ENCODE measurements around the gene HIGD1B. TPM values are rescaled to one million over a fixed set of nuclear protein-coding genes. Genes with fewer than 3 reads are reported as not detected.
"Not testable (repeated sequence)": the region's sequence is repeated elsewhere in the genome, so short reads cannot be mapped to it uniquely, and the experiment has no call there.

Gene HIGD1B
- total and polyA plus RNA-seq, 9 of the 15 experiments (the other 6 are each of a cell fraction or from before 2014, with no cell fraction given), result not detected

DNA sequence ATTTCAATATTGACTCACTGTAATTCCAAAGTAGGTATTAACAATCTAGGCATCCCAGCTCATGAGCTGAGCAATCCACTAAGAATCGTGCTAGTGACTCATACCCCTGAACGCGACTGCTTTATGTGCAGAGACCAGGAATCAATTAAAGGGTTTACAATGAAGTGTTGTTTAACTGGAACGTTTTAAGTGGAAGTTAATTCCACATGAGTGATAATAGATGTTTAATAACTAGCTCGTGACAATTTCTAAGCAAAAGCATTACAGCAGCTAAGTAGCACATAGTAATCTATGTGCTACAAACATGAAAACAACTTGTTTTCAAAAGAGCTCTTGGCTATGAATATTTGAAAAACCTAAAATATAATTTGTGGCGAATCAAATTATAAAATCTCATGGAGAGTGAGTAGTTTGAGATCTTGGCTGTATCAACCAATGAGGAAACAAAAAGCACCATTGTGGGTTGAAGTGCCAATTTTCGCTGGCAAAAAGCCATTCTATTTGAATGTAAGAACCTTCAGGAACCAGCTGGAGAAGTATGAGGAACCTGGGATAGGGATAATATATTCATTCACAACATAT, 27.0 kb upstream of the HIGD1B start:
- TF ChIP-seq RBM14 (IDR thresholded peaks at IDR 0.05; ENCODE audit: borderline replicate concordance, insufficient read depth, low read depth, low read length) (no peak), CBX8 (IDR thresholded peaks at IDR 0.05; ENCODE audit: borderline replicate concordance, extremely low read depth, low read depth, low read length, poor library complexity, severe bottlenecking) (peak; percentile 17), FOSL1 (tag; conservative IDR thresholded peaks at IDR 0.05) (peak; percentile 37; the same call in 1 of the 2 replicates), HSF4 (CRISPR knock-in tag; IDR thresholded peaks at IDR 0.05; ENCODE audit: borderline replicate concordance) (no peak), MTA2 (IDR thresholded peaks at IDR 0.05; ENCODE audit: low read depth) (no peak), ZFP36 (IDR thresholded peaks at IDR 0.05; ENCODE audit: low read depth, low read length, partially characterized antibody) (no peak), CBX2 (IDR thresholded peaks at IDR 0.05; ENCODE audit: insufficient read depth, low read length, poor library complexity, severe bottlenecking) (peak; percentile 64)
- TF ChIP-seq, protein P1, sequence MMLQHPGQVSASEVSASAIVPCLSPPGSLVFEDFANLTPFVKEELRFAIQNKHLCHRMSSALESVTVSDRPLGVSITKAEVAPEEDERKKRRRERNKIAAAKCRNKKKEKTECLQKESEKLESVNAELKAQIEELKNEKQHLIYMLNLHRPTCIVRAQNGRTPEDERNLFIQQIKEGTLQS (IDR thresholded peaks at IDR 0.05), result 0 out of 2 replicates have a peak, but pooled peaks have one; percentile 12
- TF ChIP-seq, protein P1 (CRISPR knock-in tag; conservative IDR thresholded peaks at IDR 0.05), result no peak

GRCh38 chr17:44825236-44825635, 22.4 kb upstream of the HIGD1B start:
- H4K20me1 ChIP-seq (replicated peaks; ENCODE audit: control insufficient read depth, insufficient read depth, low read length); H3K27ac ChIP-seq (ENCODE audit: extremely low read depth, low read depth, low read length); ATAC-seq; DNase-seq (ENCODE audit: extremely low read depth in 1 of 4, low spot score in 3 of 4); H3K4me2 ChIP-seq (ENCODE audit: insufficient read depth, low read length); CTCF ChIA-PET (ENCODE audit: low intra/inter-chr PET ratio); H3K9ac ChIP-seq (ENCODE audit: insufficient read depth in 1 of 2, low read depth in 2 of 2, low read length in 2 of 2); FAIRE-seq; in situ Hi-C loops (cut with MboI); H3K79me2 ChIP-seq (ENCODE audit: control insufficient read depth, insufficient read depth, low read length); H3K36me3 ChIP-seq (ENCODE audit: control insufficient read depth, insufficient read depth, low read length); BruUV-seq (replicated peaks); H3K4me3 ChIP-seq; intact Hi-C loops (cut with micrococcal nuclease); H2AFZ ChIP-seq (ENCODE audit: low read depth, low read length); H3K9me3 ChIP-seq (replicated peaks; ENCODE audit: control insufficient read depth, insufficient read depth, low read depth, low read length); H3K9me1 ChIP-seq (ENCODE audit: control insufficient read depth, insufficient read depth, low read length): not testable (repeated sequence)
- Histone ChIP-seq H3K27me3 (ENCODE audit: control insufficient read depth in 2 of 2, insufficient read depth in 2 of 2, low read length in 2 of 2) (peaks cover 24 to 39% of the 10 kb centered on the region in 2 experiments), H3K4me1 (replicated peaks in 1 of 2; ENCODE audit: control insufficient read depth in 2 of 2, insufficient read depth in 2 of 2, low read length in 2 of 2) (peaks cover 0 to 11% of the 10 kb centered on the region in 2 experiments; a peak in 4 of 5 replicates)
- POLR2A ChIA-PET, result interaction anchor here (0.6 kb wide), 1 partner anchor 27 kb away, joined by 3 read pairs; no protein-coding TSS in a partner anchor
- whole genome bisulfite sequencing (ENCODE audit: insufficient coverage, low coverage, missing lambda C conversion rate), result 27% methylated on average over 8 of the region's 9 CpGs

More for the DNA sequence above, 27.0 kb upstream of the HIGD1B start:
- FAIRE-seq (no peak), DNase-seq (ENCODE audit: extremely low read depth in 1 of 4, low spot score in 3 of 4) (no peak), ATAC-seq (no peak)
- Histone ChIP-seq H4K20me1 (replicated peaks; ENCODE audit: control insufficient read depth, insufficient read depth, low read length) (no peaks in the 10 kb centered on the region), H3K4me3 (no peak overlapping the region), H3K27me3 (ENCODE audit: control insufficient read depth in 2 of 2, insufficient read depth in 2 of 2, low read length in 2 of 2) (peaks cover 14 to 32% of the 10 kb centered on the region in 2 experiments; a peak in 4 of 5 replicates), H3K27ac (ENCODE audit: extremely low read depth, low read depth, low read length) (no peak overlapping the region), H3K79me2 (ENCODE audit: control insufficient read depth, insufficient read depth, low read length) (no peaks in the 10 kb centered on the region), H3K9me1 (ENCODE audit: control insufficient read depth, insufficient read depth, low read length) (no peaks in the 10 kb centered on the region), H3K9ac (ENCODE audit: insufficient read depth in 1 of 2, low read depth in 2 of 2, low read length in 2 of 2) (no peak overlapping the region), H3K36me3 (ENCODE audit: control insufficient read depth, insufficient read depth, low read length) (no peaks in the 10 kb centered on the region), H2AFZ (ENCODE audit: low read depth, low read length) (no peak overlapping the region), H3K9me3 (replicated peaks; ENCODE audit: control insufficient read depth, insufficient read depth, low read depth, low read length) (no peaks in the 10 kb centered on the region), H3K4me2 (ENCODE audit: insufficient read depth, low read length) (no peak overlapping the region), H3K4me1 (replicated peaks in 1 of 2; ENCODE audit: control insufficient read depth in 2 of 2, insufficient read depth in 2 of 2, low read length in 2 of 2) (no peaks in the 10 kb centered on the region; a peak in 1 of 5 replicates)
- 2% methylated on average over 7 of the region's 7 CpGs for WGBS (ENCODE audit: insufficient coverage, low coverage, missing lambda C conversion rate)
- ChIA-PET CTCF (ENCODE audit: low intra/inter-chr PET ratio) (no interaction called here), POLR2A (interaction anchor here (0.6 to 1.6 kb wide), 5 partner anchors 10 to 57 kb away, joined by 3 to 6 read pairs (median 4); no protein-coding TSS in a partner anchor)
- no TSS peak for BruUV-seq (replicated peaks)
- intact Hi-C loops (cut with micrococcal nuclease), result no loop called here
- in situ Hi-C loops (cut with MboI), result no loop called here

Data from K562 (cell line).